NCI-H1092 treated with DMSO at 0.1 percent for 48 hours (cell line): ENCODE data around the gene CD7.

Experiments
- DNase-seq: peaks from one replicate; lab custom pipeline; 2025; lab: John Stamatoyannopoulos, UW

CD7 gene

DNA sequence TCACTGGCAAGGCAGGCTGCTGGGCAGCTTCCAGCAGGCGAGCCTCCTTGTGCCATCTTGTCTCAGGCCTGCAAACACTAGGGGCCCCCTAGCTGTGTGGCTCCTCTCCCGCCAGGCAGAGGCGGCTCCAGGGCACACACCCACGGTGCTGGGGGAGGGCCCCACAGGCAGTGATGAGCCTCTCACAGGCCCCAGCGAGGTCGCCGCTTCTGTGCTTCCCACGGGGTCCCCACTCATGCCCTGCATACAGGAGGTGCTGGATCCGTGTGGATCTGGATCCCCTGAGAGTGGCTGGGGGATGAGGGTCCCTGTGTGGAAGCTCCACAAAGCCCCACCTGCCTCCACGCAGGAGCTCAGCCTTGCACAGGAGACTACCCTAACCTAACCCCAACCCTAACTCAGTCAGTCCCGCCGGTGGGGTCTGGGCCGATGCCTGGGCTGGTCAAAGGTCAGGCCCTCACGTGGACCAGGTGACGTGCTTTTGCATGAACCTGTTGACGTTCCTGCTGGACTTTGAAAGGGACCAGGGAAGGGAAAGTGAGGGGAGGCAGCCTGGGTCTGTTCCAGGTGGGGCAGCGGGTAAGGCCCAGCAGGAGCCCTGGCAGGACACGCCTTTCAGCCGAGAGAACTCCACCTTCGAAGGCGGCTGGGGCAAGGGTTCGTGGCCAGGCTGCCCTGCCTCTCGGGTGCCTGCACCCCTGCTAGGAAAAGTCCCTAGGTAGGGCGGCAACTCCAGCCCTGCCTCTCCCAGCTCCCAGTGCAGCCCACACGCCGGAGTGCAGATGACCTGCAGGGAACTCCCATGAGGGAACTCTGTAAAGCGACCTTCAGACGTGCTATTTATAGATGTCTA is 11.0 kb upstream of the CD7 start:
- no peak for DNase-seq

DNA sequence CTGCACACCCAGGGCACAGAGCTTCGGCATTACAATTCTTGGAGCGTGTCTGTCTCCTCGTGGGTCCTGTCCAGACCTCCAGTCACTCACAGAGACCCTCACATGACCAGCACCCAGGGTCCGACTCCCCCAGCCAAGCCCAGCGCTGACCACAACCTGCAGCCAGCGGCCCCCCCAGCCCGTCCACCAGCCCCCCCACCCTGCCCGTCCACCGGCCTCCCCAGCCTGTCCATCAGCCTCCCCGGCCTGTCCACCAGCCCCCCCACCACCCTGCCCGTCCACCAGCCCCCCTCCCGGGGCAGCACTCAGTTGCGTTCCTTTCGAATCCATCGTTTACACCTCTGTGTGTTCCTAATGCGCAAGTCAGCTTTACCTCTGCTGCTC is 10.3 kb upstream of the CD7 start:
- DNase-seq = no peak

DNA sequence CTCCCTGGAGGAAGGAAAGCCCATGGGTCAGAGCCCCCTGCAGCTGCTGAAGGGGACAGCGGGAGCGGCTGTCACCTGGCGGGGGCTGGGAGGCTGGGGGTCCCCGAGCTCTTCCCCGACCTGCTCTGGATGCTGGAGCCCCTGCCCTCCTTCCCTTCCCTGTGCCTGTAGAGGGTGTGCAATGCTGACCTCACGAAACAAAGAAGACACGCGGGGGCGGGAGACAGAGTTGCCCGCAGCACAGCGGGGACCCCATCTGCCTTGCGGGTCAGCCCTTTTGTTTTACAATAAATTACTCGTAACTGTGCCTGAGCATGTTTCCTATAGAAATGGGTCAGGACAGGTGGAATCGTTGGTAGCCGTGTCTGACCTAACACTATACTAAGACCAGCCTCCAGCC is 9.9 kb upstream of the CD7 start:
- DNase-seq = no peak

DNA sequence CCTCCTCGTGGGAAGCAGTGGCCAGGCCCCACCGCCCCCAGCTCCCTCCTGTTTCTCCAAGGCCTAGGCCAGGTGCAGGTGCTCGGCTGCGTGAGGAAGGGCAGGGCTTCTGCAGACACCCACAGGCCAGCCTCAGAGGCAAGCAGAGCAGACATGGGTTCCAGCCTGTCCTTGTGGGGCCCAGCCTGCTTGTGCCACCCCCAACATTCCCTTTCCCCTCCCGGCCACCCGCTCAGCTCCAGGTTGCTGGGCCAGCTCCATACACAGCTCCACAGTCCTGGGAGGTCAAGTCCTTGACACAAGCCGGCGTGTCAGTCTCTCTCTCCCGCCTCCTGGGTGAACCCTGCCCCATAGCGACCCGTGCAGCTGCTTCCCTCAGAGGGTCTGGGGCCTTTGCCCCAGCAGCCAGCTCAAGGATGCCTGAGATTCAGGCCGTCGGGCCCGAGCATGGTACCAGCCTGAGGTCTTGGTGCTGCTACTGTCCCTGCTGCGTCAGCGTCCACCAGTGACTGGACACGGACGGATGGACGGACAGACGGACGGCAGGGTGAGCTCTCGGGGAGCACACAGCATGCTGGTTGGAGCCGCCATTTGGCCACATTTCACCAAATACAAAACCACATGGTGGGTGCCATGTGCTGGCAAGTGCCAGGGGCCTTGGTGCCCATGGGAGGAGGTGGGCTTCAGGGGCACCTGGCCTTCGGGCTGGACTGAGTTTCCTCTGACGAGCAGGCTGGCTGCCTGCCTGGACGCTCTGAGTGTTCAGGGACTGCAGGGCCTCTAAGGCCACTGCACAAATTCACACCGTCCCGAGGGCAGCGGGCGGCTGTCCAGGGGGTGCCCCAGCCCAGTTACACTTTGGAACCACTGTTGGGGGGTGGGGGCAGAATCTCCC is 8.1 kb upstream of the CD7 start:
- DNase-seq = no peak

DNA sequence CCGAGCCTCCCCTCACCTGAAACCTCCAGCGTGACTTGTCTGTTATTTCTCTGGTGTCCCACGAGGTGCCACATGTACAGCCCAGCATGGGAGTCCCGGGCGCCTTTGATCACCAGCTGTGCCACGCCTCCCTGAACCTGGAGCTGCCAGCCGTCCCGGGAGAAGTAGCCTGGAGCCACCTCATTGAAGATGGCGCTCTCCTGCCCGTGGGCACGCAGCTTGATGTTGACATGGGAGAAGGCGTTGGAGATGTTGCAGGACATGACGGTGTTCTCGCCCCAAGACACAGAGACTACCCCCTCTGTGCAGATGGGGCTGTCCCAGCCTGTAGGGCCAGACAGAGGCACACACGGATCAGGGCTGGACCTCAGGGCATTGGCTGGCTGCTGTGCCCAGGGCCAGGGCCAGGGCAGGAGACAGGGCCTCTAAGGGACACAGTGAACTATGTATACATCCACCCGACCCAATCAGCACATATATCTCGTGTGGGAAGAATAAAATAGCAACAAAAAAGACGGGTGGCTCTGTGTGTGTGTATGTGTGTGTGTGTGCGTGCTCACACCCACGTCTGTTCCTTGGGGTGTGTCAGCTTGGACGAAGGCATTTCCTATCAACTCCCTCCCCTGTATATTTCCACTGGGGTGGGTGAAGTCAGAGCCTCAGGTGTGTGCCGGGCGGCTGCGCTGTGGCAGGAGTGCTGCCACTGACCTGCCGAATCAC is 7.3 kb upstream of the CD7 start:
- DNase-seq = no peak

DNA sequence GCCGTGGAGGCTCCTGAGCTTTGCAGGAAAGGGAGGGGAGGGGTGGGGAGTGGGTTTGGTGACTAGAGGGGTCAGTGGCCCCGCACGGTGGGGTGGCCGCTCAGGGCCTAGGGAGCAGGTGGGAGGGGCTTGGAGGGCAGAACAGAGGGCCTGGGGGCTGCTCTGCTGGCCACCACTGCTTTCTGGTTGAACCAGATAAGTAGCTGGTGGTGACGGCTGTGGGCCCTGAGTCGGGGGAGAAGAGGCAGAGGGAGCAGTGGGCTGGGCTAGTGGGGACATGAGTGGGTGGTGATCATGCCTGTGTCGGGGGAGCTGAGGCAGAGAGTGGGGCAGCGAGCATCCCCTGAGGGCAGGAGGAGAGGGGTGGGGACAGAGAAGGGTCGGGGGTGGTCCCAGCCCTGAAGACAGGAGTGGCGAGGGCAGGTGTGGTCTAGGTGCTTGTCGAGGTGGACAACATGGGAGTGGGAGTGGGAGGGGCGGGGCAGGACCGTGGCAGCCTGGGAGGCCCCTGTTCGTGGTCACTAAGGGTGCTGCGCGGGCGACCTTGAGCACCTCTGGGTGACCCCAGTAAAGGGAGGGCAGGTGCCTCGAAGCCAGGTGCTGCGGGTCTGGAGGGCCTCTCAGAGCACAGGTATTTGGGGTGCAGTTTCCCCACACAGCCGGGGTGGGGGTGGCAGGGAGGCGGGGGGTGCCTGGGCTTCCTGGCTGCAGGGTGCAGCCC is 6.3 kb upstream of the CD7 start:
- no peak for DNase-seq

DNA sequence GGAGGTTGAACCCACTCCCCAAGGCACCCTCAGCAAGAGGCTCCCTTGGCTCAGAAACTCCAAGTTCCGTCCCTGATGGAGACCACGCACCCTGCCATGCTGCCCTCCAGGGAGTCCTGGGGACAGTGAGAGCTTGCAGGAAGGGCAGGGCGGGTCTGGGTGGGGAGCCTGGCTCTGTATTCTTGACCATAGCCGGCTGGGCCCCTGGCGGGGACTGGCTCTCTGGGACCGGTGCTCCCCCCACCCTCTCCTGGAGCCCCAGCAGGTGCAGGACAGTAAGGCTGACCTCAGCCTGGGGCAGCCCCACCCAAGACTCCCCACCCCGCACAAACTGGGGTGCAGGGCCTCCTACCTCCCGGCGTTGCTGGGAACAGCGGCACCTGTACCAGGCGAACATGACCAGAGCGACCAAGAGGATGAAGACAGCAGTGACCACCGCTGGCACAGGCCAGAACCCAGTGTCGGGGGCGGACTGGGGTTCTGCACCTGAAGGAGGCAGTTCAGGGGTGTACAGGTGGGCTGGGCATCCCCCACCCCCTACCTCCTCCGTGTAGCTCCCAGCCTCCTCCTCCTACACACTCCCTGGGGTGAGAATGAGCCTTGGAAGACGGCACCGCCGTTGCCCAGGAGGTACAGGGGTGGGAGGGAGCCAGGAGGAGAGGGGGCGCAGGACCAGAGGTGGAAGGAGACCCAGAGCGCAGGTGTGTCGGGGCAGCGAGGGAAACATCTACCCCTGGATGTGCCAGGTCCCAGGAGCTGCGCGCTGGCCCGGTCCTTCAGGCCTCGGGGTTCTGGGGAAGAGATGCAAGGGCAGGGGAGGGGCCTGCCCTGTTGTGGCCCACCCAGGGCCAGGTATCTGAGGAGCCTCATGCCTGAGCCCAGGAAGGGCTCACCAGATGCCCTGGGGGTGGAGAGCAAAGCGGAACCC is 5.4 kb upstream of the CD7 start:
- DNase-seq = no peak

DNA sequence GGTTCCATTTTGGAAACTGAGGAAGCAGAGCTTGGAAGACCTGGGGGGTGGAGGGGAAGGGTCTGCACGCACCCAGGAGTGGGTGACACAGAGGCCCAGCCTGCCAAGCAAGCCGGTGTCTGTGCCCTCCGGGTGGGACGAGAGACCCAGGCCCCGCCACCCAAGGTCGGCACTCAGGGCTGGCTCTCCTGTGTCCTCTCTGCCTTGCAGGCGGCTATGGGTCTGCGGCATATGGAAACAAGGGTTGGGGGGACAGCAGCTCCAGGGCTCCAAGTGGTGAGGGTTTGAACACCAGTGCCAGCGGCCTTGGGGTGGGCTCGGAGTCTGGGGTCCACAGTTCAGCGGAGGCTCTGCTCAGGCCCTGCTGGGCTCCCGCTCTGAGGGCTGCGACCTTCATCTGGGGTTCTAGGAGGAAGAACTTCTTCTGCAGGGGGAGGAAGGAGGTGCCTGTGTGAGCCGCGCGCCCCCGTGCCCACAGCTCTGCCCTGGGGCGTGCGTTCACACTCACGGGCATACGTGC is 4.6 kb upstream of the CD7 start:
- no peak for DNase-seq

DNA sequence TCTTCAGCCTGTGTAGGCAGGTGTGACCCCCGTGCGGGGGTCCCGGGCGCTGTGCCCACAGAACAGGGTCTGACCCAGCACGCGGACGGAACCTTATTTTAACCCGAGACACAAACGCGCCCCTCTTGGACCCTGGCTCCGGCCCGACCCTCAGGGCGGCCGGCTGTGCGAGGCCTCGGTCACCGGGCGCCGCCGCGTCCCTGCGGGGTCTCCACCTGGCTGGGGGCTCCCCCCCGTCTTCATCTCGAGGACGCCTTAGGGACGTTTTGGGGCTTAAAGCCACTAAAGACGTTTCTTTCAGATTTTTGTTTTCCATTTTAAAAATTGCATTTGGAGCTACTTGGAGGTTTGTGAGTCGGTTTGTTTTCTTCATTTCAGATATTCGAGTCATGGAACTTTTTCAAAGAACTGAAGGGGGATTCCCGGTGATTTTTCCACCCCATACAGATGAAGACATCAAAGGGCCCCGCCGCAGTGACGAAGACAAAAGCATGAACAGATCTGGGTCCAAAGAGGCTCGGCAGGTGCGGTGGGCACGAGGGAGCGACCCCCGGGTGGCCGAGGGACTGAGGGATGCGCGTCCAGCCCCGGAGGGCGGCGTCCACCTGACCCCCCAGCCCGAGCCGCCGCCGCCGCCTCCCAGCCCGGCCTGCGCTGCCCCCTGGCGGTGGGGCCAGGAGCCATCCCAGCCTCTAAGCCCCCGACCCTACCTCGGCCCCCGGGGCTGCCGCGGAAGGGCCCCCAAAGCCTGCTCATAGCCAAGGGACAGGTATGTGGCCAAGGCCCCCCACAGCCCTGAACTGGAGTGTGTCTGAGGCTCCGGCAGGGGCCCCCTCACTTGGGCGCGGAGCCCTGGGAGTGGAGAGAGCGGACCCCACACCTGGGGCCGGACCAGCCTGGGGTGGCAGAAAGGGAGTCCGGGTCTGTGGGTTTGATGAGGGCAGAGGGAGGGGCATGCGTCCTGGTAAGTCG is 3.8 kb upstream of the CD7 start:
- no peak for DNase-seq

DNA sequence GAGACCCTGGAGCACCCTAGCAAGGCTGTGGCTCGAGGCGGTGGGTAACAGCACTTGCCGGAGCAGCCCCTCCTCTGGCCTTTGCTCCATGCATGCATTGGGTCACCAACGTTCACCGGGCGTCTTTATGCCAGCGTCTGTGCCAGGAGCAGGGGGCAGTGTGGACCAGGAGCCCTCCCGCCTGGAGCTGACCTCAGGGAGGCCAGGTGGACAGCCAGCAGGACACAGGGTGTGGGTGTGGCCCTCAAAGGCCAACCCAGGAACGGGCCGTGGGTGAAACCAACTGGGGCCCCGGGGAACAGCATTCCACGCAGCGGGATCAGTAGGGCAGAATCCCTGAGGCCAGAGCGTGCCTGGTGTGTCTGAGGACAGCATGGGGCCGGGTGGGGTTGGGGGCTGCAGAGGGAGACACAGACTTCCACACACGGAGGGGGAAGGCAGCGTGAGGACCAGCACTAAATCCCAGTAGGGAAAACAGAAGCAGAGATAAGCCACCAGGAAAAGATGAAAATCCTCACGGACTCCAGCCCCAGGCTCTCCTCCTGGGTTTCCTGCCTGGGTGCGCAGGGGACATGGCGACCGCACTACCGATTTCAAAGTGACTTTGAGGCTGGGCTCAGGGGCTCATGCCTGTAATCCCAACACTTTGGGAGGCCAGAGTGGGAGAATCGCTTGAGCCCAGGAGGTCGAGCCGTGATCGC is 2.9 kb upstream of the CD7 start:
- DNase-seq = no peak

DNA sequence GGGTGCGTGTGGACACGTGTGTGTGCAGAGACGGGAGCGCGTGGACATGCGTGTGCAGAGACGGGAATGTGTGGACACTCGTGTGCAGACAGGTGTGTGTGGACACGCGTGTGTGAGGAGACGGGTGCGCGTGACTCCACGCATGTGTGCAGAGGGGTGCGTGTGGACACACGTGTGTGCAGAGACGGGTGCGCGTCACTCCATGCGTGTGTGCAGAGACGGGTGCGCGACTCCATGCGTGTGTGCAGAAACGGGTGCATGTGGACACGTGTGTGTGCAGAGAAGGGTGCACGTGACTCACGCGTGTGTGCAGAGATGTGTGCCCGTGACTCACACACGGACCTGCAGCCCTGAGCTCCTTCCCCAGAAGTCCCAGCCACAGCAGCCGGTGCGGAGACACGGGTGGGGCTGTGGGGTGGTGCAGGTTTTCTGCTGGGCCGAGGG is 2.2 kb upstream of the CD7 start:
- DNase-seq = no peak

DNA sequence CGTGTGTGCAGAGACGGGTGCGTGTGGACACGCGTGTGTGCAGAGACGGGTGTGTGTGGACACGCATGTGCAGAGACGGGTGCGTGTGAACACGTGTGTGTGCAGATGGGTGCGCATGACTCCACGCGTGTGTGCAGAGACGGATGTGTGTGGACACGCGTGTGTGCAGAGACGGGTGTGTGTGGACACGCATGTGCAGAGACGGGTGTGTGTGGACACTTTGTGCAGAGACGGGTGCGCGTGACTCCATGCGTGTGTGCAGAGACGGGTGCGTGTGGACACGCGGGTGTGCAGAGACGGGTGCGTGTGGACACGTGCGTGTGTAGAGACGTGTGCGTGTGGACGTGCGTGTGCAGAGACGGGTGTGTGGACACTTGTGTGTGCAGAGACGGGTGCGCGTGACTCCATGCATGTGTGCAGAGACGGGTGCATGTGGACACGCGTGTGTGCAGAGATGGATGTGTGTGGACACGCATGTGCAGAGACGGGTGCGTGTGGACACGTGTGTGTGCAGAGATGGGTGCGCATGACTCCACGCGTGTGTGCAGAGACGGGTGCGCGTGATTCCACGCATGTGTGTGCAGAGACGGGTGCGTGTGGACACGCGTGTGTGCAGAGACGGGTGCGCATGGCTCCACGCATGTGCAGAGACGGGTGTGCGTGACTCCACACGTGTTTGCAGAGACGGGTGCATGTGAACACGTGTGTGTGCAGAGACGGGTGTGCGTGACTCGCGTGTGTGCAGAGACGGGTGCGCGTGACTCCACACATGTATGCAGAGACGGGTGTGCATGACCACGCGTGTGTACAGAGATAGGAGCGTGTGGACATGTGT is 1.6 kb upstream of the CD7 start:
- DNase-seq = no peak

DNA sequence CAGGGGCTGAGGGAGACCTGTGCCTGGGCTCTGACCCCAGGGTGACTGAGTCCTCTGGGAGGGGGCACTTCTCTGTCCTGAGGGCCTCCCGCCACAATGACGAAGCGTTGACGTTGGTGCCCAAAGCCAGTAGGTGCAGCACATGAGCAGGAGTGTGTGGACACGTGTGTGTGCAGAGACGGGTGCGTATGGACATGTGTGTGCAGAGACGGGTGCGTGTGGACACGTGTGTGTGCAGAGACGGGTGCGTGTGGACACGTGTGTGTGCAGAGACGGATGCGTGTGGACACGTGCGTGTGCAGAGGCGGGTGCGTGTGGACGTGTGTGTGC is 726 bp upstream of the CD7 start:
- no peak for DNase-seq

DNA sequence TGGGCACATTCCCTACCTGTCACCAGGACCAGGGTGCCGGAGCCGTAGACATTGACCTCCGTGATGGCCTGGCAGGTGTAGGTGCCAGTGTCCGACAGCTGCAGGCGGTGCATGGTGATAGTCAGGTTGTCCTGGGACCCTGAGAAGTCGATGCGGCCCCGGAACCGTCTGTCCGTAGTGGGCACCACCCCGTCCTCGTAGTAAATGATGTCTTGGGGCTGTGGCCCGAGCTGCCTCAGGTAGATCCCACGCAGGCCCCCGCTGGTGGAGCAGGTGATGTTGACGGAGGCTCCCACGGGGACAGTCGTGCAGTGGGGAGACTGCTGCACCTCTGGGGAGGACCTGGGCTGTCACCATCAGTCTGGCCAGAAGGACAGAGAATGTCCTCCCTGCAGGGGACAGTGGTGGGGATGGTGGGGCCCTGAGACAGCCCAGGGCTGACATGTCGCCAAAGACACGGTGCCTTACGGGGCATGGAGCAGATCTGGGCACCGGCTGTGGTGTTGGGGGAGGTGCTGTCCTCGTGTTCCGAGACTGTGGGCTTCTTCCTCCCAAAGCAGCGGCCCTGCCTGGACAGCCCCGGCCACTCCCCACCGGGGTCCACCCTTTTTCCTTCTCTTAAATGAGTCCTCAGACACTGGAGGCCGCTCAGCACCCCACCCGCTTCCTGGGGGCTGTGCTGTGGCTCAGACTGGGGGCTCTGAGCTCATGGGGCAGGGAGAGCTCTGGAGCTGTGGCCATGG is 586 bp downstream of the CD7 start:
- no peak for DNase-seq

DNA sequence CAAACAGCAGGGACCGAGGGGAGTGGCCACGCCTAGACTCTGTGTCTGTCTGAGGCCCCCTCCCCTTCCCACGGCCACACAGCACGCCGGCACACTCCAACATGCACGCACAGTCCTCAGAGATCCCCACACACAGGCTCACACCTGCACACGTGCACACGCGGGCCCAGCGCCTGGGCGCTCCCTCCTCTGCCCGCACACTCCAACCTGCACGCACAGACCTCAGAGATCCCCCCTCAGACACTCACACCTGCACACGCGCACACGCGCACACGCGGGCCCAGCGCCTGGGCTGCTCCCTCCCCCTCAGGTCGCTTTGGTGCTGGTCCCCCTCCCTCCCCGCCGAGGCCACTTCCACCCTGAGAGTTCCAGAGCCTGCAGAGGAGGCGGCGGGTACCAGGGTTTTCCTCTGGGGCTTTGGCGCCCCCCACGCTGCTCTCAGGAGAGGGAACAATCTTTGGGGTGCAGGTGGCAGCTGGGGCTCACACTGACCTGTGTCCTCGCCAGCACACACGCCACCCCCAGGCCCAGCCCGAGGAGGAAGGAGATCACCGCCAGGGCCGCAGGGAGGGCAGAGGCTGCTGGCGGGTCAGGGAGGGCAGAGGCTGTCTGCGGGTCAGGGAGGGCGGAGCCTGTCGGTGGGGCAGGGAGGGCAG is 1.6 kb downstream of the CD7 start:
- DNase-seq = no peak

DNA sequence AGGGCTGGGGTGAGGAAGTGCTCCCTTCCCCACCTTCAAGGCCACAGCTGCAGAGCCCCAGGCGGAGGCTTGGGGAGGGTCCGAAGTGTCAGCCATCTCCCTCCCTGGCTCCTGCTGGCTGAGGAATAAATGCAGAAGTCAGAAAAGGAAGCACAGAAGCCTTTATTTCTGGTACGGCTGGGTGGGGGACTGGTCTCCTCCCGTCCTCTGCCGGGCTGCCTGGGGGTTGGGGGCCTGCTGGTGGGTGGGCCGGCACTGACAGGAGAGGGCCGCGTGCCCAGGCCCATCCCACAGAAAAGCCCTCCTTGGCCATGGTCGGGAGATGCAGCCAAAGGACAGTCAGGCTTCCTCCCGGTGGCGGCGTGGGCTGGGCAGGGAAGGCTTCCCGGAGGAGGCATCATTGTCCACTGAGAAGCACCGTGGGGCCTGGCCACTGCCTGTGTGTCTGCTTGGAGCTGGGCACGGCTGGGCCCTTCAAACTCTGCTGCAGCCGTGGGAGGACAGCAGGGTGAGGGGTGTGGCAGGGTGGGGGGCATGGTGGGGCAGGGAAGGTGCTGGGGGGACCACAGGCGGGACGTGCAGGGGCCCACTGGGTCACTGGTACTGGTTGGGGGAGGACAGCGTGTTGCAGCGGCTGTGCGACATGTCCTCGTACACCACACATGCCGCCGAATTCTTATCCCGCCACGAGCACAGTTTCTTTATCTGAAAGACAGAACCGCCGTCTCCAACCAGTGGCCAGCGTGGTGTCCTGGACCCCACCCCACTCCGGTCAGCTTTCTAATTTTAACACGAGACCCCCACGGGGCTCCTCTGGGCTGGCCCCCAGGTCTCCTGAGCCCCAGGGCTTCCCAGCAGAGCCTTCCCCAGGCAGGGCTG is 2.4 kb downstream of the CD7 start:
- DNase-seq = no peak
